Measurements from ENCODE around the gene PTPN4. TPM values are rescaled to one million over a fixed set of nuclear protein-coding genes. Genes with fewer than 3 reads are reported as not detected.

Gene PTPN4
- total RNA-seq, 1 donor from 2014 or later = 35.9 TPM

GRCh38 chr2:119758881-119759450 is 756 bp upstream of the PTPN4 start:
- no peaks in the 10 kb centered on the region for H3K27me3 ChIP-seq
- peaks cover 0 to 14% of the 10 kb centered on the region in 2 donors for H3K4me1 ChIP-seq
- peak overlapping the region; percentile 75 to 92 for H3K4me3 ChIP-seq
- intact Hi-C loops (cut with DNase I) = loop anchor here (2.0 to 10.0 kb wide), 7 partner anchors 82 to 494 kb away; partner anchors contain the start of genes C2orf76, DBI, EPB41L5 and RALB
- H3K36me3 ChIP-seq = no peaks in the 10 kb centered on the region
- H3K9me3 ChIP-seq = no peaks in the 10 kb centered on the region
- DNase-seq (ENCODE audit: low spot score in 2 of 2) = no peak
- H3K27ac ChIP-seq = peak overlapping the region; percentile 84 to 90
- no peak for TF ChIP-seq CTCF (IDR thresholded peaks at IDR 0.05)

GRCh38 chr2:119760237-119760955 is 674 bp downstream of the PTPN4 start:
- H3K4me3 ChIP-seq = peak overlapping the region; percentile 75 to 92
- intact Hi-C loops (cut with DNase I) = no loop called here
- peak overlapping the region; percentile 84 to 90 for H3K27ac ChIP-seq
- no peaks in the 10 kb centered on the region for H3K27me3 ChIP-seq
- peaks cover 0 to 14% of the 10 kb centered on the region in 2 donors for H3K4me1 ChIP-seq
- no peaks in the 10 kb centered on the region for H3K9me3 ChIP-seq
- H3K36me3 ChIP-seq = no peaks in the 10 kb centered on the region
- no peak for TF ChIP-seq CTCF (IDR thresholded peaks at IDR 0.05)
- DNase-seq (ENCODE audit: low spot score in 2 of 2) = peak in 1 of 2 donors; percentile 74

GRCh38 chr2:119760956-119761275 is 1.2 kb downstream of the PTPN4 start:
- H3K4me3 ChIP-seq = peak overlapping the region; percentile 75 to 92
- no peaks in the 10 kb centered on the region for H3K36me3 ChIP-seq
- no peak overlapping the region for H3K27ac ChIP-seq
- intact Hi-C loops (cut with DNase I) = no loop called here
- DNase-seq (ENCODE audit: low spot score in 2 of 2) = no peak
- H3K9me3 ChIP-seq = no peaks in the 10 kb centered on the region
- no peak for TF ChIP-seq CTCF (IDR thresholded peaks at IDR 0.05)
- H3K4me1 ChIP-seq = peaks cover 0 to 14% of the 10 kb centered on the region in 2 donors
- H3K27me3 ChIP-seq = no peaks in the 10 kb centered on the region

GRCh38 chr2:119764832-119765231 is 5.1 kb downstream of the PTPN4 start:
- Histone ChIP-seq H3K36me3 (no peaks in the 10 kb centered on the region), H3K9me3 (no peaks in the 10 kb centered on the region), H3K4me3 (no peak overlapping the region), H3K27ac (no peak overlapping the region), H3K27me3 (no peaks in the 10 kb centered on the region), H3K4me1 (peaks cover 0 to 12% of the 10 kb centered on the region in 2 donors)
- DNase-seq (ENCODE audit: low spot score in 2 of 2) = no peak
- intact Hi-C loops (cut with DNase I) = no loop called here
- TF ChIP-seq CTCF (IDR thresholded peaks at IDR 0.05) = no peak

GRCh38 chr2:119765433-119766002 is 5.8 kb downstream of the PTPN4 start:
- Histone ChIP-seq H3K4me1 (peaks cover 0 to 12% of the 10 kb centered on the region in 2 donors), H3K9me3 (no peaks in the 10 kb centered on the region), H3K27me3 (no peaks in the 10 kb centered on the region), H3K36me3 (no peaks in the 10 kb centered on the region), H3K4me3 (no peak overlapping the region), H3K27ac (no peak overlapping the region)
- DNase-seq (ENCODE audit: low spot score in 2 of 2) = no peak
- no peak for TF ChIP-seq CTCF (IDR thresholded peaks at IDR 0.05)
- intact Hi-C loops (cut with DNase I) = no loop called here

All from ascending aorta (tissue), 2 donors.